ENCODE measurements around the gene PARP14.
"Not testable (repeated sequence)": the region's sequence is repeated elsewhere in the genome, so short reads cannot be mapped to it uniquely, and the experiment has no call there.

PARP14 gene

GRCh38 chr3:122725106-122725505, 44.5 kb downstream of the PARP14 start:
- no peak for DNase-seq

GRCh38 chr3:122727294-122727693, 46.7 kb downstream of the PARP14 start:
- no peak for DNase-seq

GRCh38 chr3:122727766-122728165, 47.1 kb downstream of the PARP14 start:
- DNase-seq: no peak

- DNase-seq: no peak
Observed at GRCh38 chr3:122728186-122728585, 47.5 kb downstream of the PARP14 start.

- no peak for DNase-seq
Observed at GRCh38 chr3:122728756-122729514, 48.3 kb downstream of the PARP14 start.

DNA sequence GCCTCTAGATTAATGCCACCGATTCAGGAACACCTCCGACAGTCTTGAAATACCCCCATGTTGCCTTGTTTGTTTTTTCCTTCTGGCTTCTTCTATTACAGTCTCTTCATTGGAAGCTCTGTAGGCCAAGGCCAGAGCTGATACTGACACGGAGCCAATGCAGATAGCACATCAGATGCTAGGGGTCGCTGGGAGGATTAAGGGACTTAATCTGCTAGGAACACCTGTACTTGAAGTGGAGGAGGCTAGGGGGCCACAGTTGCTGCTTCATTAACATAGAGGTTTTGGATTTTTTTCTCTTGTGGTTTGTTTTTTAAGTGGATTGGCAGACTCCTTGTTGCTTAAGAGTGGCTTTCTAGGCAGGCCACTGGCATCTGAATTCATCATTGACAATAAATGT, 49.6 kb downstream of the PARP14 start:
- no peak for DNase-seq

GRCh38 chr3:122732682-122733525, 52.3 kb downstream of the PARP14 start:
- not testable (repeated sequence) for DNase-seq

DNA sequence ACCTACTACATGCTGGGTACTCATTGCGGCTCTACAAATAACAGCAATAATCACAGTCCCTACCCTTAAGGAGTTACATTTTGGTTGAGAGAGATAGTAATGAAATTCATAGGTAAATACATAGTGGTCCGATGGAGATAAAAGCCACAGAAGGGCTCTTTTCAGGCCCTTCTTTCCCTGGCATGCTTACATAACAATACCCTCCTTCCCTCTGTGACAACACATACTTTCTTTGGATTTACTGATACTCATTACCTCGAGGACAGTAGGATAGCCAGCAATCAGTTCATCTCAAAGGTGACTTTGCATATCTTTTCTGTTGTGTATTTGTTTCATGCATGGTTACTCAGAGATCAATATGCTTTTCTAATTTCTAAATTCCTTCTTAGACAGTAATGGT, 58.5 kb downstream of the PARP14 start:
- no peak for DNase-seq

- DNase-seq: no peak
Observed at GRCh38 chr3:122742234-122742633, 61.6 kb downstream of the PARP14 start.

GRCh38 chr3:122743581-122744120, 63.0 kb downstream of the PARP14 start:
- DNase-seq: no peak

DNA sequence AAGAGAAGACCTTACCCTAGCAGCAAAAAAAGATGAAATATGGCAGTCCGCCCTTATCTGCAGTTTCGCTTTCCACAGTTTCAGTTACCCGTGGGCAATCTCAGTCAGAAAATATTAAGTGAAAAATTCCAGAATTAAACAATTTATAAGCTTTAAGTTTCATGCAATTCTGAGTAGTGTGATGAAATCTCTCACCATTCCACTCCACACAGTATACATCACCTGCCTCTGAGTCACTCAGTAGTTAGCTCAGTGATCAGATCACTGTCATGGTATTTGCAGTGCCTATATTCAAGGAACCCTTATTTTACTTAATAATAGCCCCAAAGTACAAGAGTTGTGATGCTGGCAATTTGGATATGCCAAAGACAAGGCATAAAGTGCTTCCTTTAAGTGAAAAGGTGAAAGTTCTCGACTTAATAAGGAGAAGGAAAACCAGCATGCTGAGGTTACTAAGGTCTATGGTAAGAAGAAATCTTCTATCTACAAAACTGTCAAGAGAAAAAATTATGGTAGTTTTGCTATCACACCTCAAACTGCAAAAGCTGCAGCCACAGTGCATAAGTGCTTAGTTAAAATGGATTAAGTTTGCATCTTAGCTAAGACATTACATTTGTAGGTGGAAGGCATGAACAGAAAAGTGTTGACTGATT, 64.9 kb downstream of the PARP14 start:
- no peak for DNase-seq

- DNase-seq: not testable (repeated sequence)
Observed at GRCh38 chr3:122747295-122747694, 66.7 kb downstream of the PARP14 start.

GRCh38 chr3:122748347-122748746, 67.7 kb downstream of the PARP14 start:
- DNase-seq: no peak

DNA sequence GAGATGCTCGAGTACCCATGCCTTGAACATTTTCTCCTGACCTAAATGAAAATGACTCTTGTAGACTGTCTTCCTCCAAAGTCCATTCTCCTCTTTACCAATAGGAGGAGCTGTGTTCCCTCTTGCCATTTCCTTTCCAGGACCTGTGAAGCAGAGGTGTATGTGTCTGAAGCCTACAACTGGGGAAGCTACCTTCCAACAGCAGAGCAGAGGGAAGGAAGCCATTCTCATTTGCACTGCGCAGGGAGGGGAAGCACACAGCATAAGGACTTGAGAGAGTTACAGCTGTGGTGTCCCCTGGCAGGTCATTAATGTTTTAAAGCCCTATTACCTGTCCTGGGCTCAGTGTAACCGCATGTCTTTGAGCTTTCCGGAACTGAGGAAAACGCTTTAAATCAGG, 74.3 kb downstream of the PARP14 start:
- DNase-seq: no peak

GRCh38 chr3:122755491-122755890, 74.9 kb downstream of the PARP14 start:
- DNase-seq: no peak

DNA sequence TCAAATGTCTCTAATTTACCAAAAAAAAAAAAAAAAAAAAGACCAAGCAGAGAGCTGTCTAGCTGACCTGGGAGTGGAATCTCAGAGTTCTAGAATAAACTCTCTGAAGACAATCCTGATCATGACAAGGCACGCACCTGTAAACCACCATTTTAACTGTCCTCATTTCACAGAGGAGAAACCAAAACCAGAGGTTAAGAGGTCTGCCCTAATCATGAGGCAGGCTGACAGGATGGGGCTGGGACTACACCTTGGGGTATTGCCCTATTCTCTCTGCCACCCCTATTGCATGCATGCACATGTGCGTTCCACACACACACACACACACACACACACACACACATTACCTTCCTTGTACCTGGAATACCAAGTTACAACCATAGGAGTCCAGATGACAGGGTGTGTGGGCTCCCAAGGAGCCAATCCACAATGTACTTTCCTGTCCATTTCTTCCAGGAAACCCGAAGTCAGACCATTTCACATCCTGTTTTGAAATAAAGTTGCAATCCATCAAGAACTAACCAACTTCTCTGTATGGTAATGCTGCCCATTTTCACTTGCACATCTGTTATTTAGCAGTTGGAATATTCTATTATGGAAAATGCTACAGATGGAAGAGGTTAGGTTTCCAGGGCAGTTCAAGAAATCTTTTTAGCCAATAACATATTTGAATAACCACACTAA, 78.4 kb downstream of the PARP14 start:
- no peak for DNase-seq

GRCh38 chr3:122760453-122761271, 80.0 kb downstream of the PARP14 start:
- no peak for DNase-seq

DNA sequence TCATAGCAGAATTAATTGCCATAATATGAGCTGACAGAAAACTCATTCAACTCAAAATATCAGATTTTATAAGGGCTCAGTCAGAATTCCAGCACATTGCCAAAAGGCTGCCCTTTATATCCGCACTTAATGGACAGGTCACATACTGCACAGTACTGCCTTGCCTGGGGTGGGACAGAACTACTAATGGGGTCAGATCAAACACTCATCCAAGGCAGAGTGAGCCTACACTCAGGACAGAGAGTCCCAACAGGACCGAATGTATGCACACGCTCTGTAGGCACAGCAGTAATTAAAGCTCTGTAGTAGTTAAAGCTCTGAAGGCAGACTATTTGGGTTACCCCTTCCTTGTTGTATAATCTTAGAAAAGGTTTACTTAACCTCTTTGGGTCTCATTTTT, 85.8 kb downstream of the PARP14 start:
- DNase-seq: no peak

GRCh38 chr3:122767540-122768372, 87.1 kb downstream of the PARP14 start:
- DNase-seq: no peak

DNA sequence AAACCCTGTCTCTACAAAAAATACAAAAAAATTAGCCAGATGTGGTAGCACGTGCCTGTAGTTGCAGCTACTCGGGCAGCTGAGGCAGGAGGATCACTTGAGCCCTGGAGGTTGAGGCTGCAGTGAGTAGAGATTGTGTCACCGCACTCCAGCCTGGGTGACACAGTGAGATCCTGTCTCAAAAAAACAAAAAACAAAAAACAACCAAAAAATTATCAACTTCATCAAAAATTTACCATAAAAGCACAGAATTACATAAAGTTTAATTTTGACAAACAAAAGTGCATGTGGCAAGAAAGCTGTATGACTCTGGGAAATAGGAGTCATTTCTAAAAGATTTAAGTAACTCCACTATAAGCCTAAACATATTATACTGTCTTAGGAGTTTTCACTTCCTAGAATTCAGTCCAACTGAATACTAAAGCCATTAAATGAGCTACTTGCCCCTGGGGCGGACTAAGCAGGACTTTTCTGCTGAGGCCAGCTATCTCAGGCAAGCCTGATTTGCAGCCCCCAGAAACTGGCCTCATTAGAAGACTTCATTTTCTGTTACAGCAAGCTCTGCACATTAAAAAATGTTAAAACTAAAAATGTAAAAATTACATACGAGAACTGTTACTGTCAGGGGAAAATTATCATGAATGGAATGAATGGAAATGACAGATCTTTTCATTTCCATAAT, 90.0 kb downstream of the PARP14 start:
- DNase-seq: no peak
